Neural progenitor cell (in vitro differentiated cells): ENCODE results near the gene EHBP1.

Experiments used
- EZH2 ChIP-seq: fragments of 200-600 bp; sonication (generic); IDR thresholded peaks from 2 replicates; pipeline ENCODE4 v1.6.1; 2017; ENCODE audit warnings: antibody characterized with exemption, mild to moderate bottlenecking, moderate library complexity
- EZH2phosphoT487 ChIP-seq: fragments of 200-600 bp; sonication (generic); IDR thresholded peaks from 2 replicates; pipeline ENCODE4 v1.6.1; 2017; ENCODE audit warnings: antibody characterized with exemption
- TF ChIP-seq, protein P1 (sequence below): fragments of 200-600 bp; sonication (generic); IDR thresholded peaks from 2 replicates; pipeline ENCODE4 v1.5.1; 2017; ENCODE audit warnings: antibody characterized with exemption, mild to moderate bottlenecking

DNA sequence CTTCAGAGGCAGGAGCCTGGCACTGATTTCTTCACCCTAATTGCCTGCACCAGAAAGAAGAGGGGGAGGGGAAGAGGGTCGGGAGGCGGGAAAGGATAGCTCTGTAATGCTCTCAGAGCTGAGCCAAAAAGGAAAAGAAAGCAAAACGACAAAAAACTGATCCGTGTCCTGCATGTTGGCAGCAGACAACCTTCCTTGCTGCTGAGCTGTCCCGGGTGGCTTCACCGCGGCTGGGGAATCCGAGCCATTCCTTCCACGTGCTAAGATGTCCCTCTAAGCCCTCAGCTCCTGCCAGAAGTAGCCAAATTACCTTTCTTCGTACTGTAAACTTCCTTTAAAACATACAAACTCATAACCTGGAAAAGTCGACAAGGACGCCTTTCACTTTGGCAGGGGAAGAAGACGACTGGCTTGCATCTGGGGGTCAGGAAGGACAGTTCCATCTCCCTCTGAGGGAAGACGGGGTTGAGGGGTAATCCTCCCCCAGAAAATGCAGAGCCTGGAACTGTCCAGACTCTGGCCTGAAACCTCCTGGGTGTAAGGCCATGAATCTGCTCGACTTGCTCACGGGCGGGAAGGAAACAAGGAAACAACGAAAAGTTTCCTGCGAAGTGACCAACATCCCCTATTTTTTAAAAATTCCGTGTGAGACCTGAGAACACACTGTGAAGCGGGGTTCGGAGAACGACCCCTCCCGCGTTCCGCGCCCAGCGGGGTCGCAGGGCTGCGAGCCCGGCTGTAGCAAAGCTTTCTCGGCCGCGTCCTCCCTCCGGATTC, 352.8 kb downstream of the EHBP1 start:
- TF ChIP-seq, protein P1, sequence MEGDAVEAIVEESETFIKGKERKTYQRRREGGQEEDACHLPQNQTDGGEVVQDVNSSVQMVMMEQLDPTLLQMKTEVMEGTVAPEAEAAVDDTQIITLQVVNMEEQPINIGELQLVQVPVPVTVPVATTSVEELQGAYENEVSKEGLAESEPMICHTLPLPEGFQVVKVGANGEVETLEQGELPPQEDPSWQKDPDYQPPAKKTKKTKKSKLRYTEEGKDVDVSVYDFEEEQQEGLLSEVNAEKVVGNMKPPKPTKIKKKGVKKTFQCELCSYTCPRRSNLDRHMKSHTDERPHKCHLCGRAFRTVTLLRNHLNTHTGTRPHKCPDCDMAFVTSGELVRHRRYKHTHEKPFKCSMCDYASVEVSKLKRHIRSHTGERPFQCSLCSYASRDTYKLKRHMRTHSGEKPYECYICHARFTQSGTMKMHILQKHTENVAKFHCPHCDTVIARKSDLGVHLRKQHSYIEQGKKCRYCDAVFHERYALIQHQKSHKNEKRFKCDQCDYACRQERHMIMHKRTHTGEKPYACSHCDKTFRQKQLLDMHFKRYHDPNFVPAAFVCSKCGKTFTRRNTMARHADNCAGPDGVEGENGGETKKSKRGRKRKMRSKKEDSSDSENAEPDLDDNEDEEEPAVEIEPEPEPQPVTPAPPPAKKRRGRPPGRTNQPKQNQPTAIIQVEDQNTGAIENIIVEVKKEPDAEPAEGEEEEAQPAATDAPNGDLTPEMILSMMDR = no peak
- TF ChIP-seq EZH2 = no peak
- TF ChIP-seq EZH2phosphoT487 = no peak
